ENCODE measurements around the gene RIC1. TPM values are rescaled to one million over a fixed set of nuclear protein-coding genes. Genes with fewer than 3 reads are reported as not detected.

Gene RIC1
- total RNA-seq, 1 experiment from 2014 or later: 25.5 TPM

DNA sequence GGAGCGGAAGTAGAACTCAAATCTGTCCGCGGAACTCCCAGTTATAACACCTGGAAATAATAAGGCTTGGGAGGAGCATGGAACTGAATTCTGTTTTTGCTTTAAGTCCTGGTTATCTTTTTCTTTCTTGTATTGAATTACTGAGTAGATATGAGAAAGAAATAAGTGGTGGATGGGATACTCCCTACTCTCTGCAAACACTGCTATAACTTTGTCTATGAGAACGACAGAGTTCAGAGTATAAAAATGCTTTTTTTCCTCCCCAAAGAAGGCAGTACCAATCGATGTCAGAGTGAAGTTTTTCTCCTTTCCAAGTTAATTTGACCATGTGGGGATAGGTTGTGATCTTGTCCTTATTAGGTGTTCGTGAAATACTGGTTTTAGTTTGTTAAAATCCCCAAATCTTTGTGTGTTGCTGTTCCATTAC, 1.2 kb downstream of the RIC1 start:
- Histone ChIP-seq H3K9ac (ENCODE audit: low read length) (peak overlapping the region; percentile 93), H3K9me2 (ENCODE audit: insufficient read depth) (no peaks in the 10 kb centered on the region), H3K36me3 (ENCODE audit: control insufficient read depth in 1 of 2, insufficient read depth in 2 of 2, low read length in 2 of 2) (no peaks in the 10 kb centered on the region), H3K27ac (ENCODE audit: low read depth, low read length) (peak overlapping the region; percentile 92), H3K4me2 (ENCODE audit: low read length) (peak overlapping the region; percentile 87), H3K4me3 (replicated peaks in 1 of 2; ENCODE audit: low read depth in 1 of 2, low read length in 2 of 2) (peak overlapping the region; percentile 72 to 93), H3K9me3 (ENCODE audit: control insufficient read depth in 1 of 2, insufficient read depth in 1 of 2, low read depth in 1 of 2, low read length in 2 of 2) (peaks cover under 1 to 2% of the 10 kb centered on the region in 2 experiments; a peak in 2 of 4 replicates), H3K4me1 (ENCODE audit: control insufficient read depth in 1 of 2, insufficient read depth in 2 of 2, low read length in 2 of 2) (peaks cover 39 to 51% of the 10 kb centered on the region in 2 experiments), H3K27me3 (ENCODE audit: insufficient read depth, low read length) (no peaks in the 10 kb centered on the region), H4K20me1 (ENCODE audit: insufficient read depth) (no peaks in the 10 kb centered on the region), H3K79me2 (ENCODE audit: insufficient read depth, low read length) (peaks cover 66% of the 10 kb centered on the region), H2AFZ (ENCODE audit: low read depth, low read length, poor library complexity, severe bottlenecking) (no peak overlapping the region)
- TSS peak; percentile 65 for BruUV-seq (replicated peaks)
- ATAC-seq: no peak
- POLR2A ChIA-PET: no interaction called here
- CTCF ChIA-PET: no interaction called here
- RAD21 ChIA-PET (ENCODE audit: low non-redundant PET in 1 of 2, low total read pairs in 2 of 2, uncharacterized antibody in 2 of 2, unreplicated experiment in 2 of 2): no interaction called here
- TF ChIP-seq ZNF274 (IDR thresholded peaks at IDR 0.05; ENCODE audit: low read depth, low read length) (no peak), SRF (IDR thresholded peaks at IDR 0.05; ENCODE audit: low read depth) (peak; percentile 60; the same call in 1 of the 2 replicates)
- TF ChIP-seq, protein P1, sequence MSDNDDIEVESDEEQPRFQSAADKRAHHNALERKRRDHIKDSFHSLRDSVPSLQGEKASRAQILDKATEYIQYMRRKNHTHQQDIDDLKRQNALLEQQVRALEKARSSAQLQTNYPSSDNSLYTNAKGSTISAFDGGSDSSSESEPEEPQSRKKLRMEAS (IDR thresholded peaks at IDR 0.05): 0 out of 2 replicates have a peak, but pooled peaks have one; percentile 31
- intact Hi-C loops (cut with micrococcal nuclease): no loop called here
- no peak for DNase-seq (ENCODE audit: low read depth, low spot score)

DNA sequence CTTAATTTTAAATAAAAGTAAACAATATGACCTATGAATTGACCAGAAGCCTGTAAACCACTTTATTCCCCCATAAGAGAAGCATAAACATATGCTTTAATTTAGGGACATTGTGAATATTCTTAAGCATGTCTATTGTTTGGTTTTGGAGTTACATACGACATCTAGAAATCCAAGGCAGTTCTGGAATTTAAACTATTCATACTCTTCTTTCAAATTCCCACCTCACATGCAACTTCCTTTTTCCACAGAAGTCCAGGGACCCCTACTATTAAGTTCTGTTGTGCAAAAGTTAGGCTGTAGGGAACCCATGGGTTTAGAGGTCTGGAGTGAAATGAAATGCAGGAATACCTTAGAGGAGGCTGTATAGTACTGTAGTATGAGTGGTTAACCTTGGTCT, 2.1 kb downstream of the RIC1 start:
- ATAC-seq (no peak), DNase-seq (ENCODE audit: low read depth, low spot score) (no peak)
- H3K79me2 ChIP-seq (ENCODE audit: insufficient read depth, low read length): peaks cover 75% of the 10 kb centered on the region
- H3K27me3 ChIP-seq (ENCODE audit: insufficient read depth, low read length): no peaks in the 10 kb centered on the region
- no peaks in the 10 kb centered on the region for H3K9me2 ChIP-seq (ENCODE audit: insufficient read depth)
- no peak overlapping the region for H3K9ac ChIP-seq (ENCODE audit: low read length)
- H4K20me1 ChIP-seq (ENCODE audit: insufficient read depth): no peaks in the 10 kb centered on the region
- H3K9me3 ChIP-seq (ENCODE audit: control insufficient read depth in 1 of 2, insufficient read depth in 1 of 2, low read depth in 1 of 2, low read length in 2 of 2): peaks cover 5 to 7% of the 10 kb centered on the region in 2 experiments; a peak in 3 of 4 replicates
- intact Hi-C loops (cut with micrococcal nuclease): no loop called here
- H3K4me1 ChIP-seq (ENCODE audit: control insufficient read depth in 1 of 2, insufficient read depth in 2 of 2, low read length in 2 of 2): peaks cover 39 to 51% of the 10 kb centered on the region in 2 experiments
- no TSS peak for BruUV-seq (replicated peaks)
- ChIA-PET POLR2A (no interaction called here), RAD21 (ENCODE audit: low non-redundant PET in 1 of 2, low total read pairs in 2 of 2, uncharacterized antibody in 2 of 2, unreplicated experiment in 2 of 2) (no interaction called here), CTCF (interaction anchor here (1.2 kb wide), 1 partner anchor 30 kb away, joined by 5 read pairs; no protein-coding TSS in a partner anchor)
- TF ChIP-seq EZH2 (IDR thresholded peaks at IDR 0.05) (no peak), CEBPB (IDR thresholded peaks at IDR 0.05; ENCODE audit: low read depth) (no peak), RAD21 (IDR thresholded peaks at IDR 0.05; ENCODE audit: low read depth) (no peak), YY1 (IDR thresholded peaks at IDR 0.05; ENCODE audit: extremely low read depth, insufficient replicate concordance, low read depth, low read length) (no peak), SP1 (IDR thresholded peaks at IDR 0.05; ENCODE audit: low read depth) (no peak), REST (IDR thresholded peaks at IDR 0.05; ENCODE audit: low read depth) (no peak), EGR1 (IDR thresholded peaks at IDR 0.05; ENCODE audit: low read depth) (no peak), CBX3 (IDR thresholded peaks at IDR 0.05; ENCODE audit: low read depth) (no peak), POLR2AphosphoS5 (IDR thresholded peaks at IDR 0.05; ENCODE audit: low read depth, low read length) (no peak)
- TF ChIP-seq, protein P2, sequence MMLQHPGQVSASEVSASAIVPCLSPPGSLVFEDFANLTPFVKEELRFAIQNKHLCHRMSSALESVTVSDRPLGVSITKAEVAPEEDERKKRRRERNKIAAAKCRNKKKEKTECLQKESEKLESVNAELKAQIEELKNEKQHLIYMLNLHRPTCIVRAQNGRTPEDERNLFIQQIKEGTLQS (IDR thresholded peaks at IDR 0.05): no peak
- TF ChIP-seq, protein P3, sequence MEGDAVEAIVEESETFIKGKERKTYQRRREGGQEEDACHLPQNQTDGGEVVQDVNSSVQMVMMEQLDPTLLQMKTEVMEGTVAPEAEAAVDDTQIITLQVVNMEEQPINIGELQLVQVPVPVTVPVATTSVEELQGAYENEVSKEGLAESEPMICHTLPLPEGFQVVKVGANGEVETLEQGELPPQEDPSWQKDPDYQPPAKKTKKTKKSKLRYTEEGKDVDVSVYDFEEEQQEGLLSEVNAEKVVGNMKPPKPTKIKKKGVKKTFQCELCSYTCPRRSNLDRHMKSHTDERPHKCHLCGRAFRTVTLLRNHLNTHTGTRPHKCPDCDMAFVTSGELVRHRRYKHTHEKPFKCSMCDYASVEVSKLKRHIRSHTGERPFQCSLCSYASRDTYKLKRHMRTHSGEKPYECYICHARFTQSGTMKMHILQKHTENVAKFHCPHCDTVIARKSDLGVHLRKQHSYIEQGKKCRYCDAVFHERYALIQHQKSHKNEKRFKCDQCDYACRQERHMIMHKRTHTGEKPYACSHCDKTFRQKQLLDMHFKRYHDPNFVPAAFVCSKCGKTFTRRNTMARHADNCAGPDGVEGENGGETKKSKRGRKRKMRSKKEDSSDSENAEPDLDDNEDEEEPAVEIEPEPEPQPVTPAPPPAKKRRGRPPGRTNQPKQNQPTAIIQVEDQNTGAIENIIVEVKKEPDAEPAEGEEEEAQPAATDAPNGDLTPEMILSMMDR (IDR thresholded peaks at IDR 0.05 in 2 of 3, conservative IDR thresholded peaks at IDR 0.05 in 1 of 3; ENCODE audit: borderline replicate concordance in 1 of 3, insufficient read depth in 1 of 3, low read depth in 2 of 3, low read length in 2 of 3): no peak
- H3K27ac ChIP-seq (ENCODE audit: low read depth, low read length): no peak overlapping the region
- peak overlapping the region; percentile 87 for H3K4me2 ChIP-seq (ENCODE audit: low read length)
- no peak overlapping the region for H2AFZ ChIP-seq (ENCODE audit: low read depth, low read length, poor library complexity, severe bottlenecking)
- H3K4me3 ChIP-seq (replicated peaks in 1 of 2; ENCODE audit: low read depth in 1 of 2, low read length in 2 of 2): peak overlapping the region in 1 of 2 experiments; percentile 93; a peak in 1 of 4 replicates
- H3K36me3 ChIP-seq (ENCODE audit: control insufficient read depth in 1 of 2, insufficient read depth in 2 of 2, low read length in 2 of 2): peaks cover 0 to 3% of the 10 kb centered on the region in 2 experiments; a peak in 1 of 4 replicates

Measured in HCT116 (cell line).